Left lung (tissue), 14 donors: ENCODE data around the gene TEX50. TPM values are rescaled to one million over a fixed set of nuclear protein-coding genes. Genes with fewer than 3 reads are reported as not detected.
"Not testable (repeated sequence)": the region's sequence is repeated elsewhere in the genome, so short reads cannot be mapped to it uniquely, and the experiment has no call there.

ENCODE experiments used
- ATAC-seq: fragments of 200-7000 bp; cut with Tn5 transposase; one replicate; pipeline ENCODE4 v1.9.1; 2020; ENCODE audit warnings: moderate library complexity
- DNase-seq, 4 donors: peaks; one replicate each; pipeline ENCODE4 v3.0.0-alpha.2; 2013 to 2020
- H3K27ac ChIP-seq, 2 donors: fragments of 200-600 bp; sonication (generic) in 1 of 2; one replicate each; pipeline versions ENCODE4 v1.5.0 to v1.8.0; 2020 to 2021
- H3K27me3 ChIP-seq, 2 donors: fragments of 200-600 bp; sonication (generic) in 1 of 2; one replicate each; pipeline versions ENCODE4 v1.5.0 to v1.8.0; 2020 to 2021
- H3K36me3 ChIP-seq, 2 donors: fragments of 200-600 bp; sonication (generic) in 1 of 2; one replicate each; pipeline versions ENCODE4 v1.5.0 to v1.8.0; 2020 to 2021
- H3K4me1 ChIP-seq, 2 donors: fragments of 200-600 bp; one replicate each; pipeline ENCODE4 v1.8.0; 2021
- H3K4me3 ChIP-seq, 2 donors: fragments of 200-600 bp; sonication (generic) in 1 of 2; one replicate each; pipeline versions ENCODE4 v1.5.0 to v1.8.0; 2020 to 2021; ENCODE audit warnings: mild to moderate bottlenecking in 1 of 2
- H3K9me3 ChIP-seq, 2 donors: fragments of 200-600 bp; sonication (generic) in 1 of 2; one replicate each; pipeline versions ENCODE4 v1.5.0 to v1.8.0; 2020 to 2021
- intact Hi-C, 2 donors: fragments of 100-400 bp; cut with DNase I; formaldehyde crosslinking; loops; one replicate each; pipeline versions ENCODE4 v1.11.2 to v1.14.2; 2022
- long read RNA-seq, 12 donors: library from polyadenylated mRNA in 2 of 12; unstranded in 2 of 12; transcript quantifications; one replicate each; pipeline ENCODE4 v2.0.0 and lab custom pipeline, GENCODE V29; 2019 to 2026
- polyA plus RNA-seq, 6 donors: library from polyadenylated mRNA; unstranded; fragments of 120-200 nt; gene quantifications; one replicate each; pipeline ENCODE4 v1.2.1, GENCODE V29; 2013; ENCODE audit not compliant: insufficient read length in 6 of 6
- total RNA-seq, 2 donors: library from RNA; stranded (reverse); fragmentation: NEBNext Ultra II Directional; extraction: Animal tissue kit (Norgen Biotek cat#: 25700); gene quantifications; one replicate each; pipeline ENCODE4 v1.2.1, GENCODE V29; 2021
- TF ChIP-seq, protein P1 (sequence below), 2 donors: fragments of 200-600 bp; sonication (generic) in 1 of 2; IDR thresholded peaks; one replicate each; pipeline versions ENCODE4 v1.5.0 to v1.8.0; 2021; ENCODE audit warnings: antibody characterized with exemption in 2 of 2
- donor health status: DM: no; HTN: yes; CAD: no.
- donor health status: DM: no; HTN: no; CAD: no.

The TEX50 gene, protein sequence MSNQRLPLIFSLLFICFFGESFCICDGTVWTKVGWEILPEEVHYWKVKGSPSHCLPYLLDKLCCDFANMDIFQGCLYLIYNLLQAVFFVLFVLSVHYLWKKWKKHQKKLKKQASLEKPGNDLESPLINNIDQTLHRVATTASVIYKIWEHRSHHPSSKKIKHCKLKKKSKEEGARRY
- total RNA-seq, result not detected
- polyA plus RNA-seq, result not detected
- long read RNA-seq, donor 1, result 0 reads
- long read RNA-seq, donor 2, result 0 reads
- long read RNA-seq, donor 3, result 0 reads
- long read RNA-seq, donor 4, result 0 reads
- long read RNA-seq, donor 5, result 0 reads
- long read RNA-seq, donor 6, result 0 reads
- long read RNA-seq, donor 7, result 0 reads
- long read RNA-seq, donor 8, result 0 reads
- long read RNA-seq, donor 9, result 0 reads
- long read RNA-seq, donor 10, result 0 reads
- long read RNA-seq, donor 11, result 0 reads
- long read RNA-seq, donor 12, result 0 reads

DNA sequence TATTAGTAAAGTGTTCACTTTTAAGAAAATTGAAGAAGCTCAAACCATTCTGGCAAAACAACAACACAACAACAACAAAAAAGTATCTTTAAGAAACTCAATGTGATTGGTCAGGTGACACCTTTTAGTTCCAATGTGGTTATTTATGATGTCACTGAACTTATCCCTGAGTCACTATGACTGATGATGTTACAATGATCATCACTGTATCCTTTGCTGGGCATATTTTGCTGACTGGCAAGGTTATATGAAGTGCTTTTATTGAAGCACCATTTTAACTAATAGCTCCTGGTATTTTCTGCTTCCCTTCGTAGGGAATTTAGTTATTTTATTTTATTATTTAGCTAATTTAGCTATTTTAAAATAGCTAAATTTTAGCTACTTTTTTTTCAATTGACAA lies at the start of gene TEX50:
TSS of gene TEX50 (plus strand) at position 223 of the 400 bp plus-strand sequence. CDS start 184 bp downstream, outside the sequence.
- TF ChIP-seq, protein P1, sequence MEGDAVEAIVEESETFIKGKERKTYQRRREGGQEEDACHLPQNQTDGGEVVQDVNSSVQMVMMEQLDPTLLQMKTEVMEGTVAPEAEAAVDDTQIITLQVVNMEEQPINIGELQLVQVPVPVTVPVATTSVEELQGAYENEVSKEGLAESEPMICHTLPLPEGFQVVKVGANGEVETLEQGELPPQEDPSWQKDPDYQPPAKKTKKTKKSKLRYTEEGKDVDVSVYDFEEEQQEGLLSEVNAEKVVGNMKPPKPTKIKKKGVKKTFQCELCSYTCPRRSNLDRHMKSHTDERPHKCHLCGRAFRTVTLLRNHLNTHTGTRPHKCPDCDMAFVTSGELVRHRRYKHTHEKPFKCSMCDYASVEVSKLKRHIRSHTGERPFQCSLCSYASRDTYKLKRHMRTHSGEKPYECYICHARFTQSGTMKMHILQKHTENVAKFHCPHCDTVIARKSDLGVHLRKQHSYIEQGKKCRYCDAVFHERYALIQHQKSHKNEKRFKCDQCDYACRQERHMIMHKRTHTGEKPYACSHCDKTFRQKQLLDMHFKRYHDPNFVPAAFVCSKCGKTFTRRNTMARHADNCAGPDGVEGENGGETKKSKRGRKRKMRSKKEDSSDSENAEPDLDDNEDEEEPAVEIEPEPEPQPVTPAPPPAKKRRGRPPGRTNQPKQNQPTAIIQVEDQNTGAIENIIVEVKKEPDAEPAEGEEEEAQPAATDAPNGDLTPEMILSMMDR (IDR thresholded peaks at IDR 0.05), result no peak
- ATAC-seq, result no peak
- no peak within 1 kb of the TSS for H3K27ac ChIP-seq

DNA sequence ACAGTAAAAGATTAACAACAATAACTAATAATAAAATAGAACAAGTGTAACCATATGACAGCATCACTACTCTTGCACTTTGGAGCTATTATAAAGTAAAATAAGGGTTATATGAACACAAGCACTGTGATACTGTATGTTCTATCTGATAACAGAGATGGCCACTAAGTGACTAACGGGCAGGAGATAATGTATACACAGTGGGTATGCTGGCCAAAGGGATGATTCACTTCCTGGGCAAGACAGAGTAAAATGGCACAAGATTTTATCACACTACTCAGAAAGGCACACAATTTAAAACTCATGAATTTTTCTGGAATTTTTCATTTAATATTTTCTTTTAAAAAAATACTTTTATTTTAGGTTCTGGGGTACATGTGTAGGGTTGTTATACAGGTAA lies 44.6 kb upstream of the TEX50 start:
- DNase-seq (no peak), ATAC-seq (no peak)
- intact Hi-C loops, result no loop called here
- Histone ChIP-seq H3K27me3 (no peaks in the 10 kb centered on the region), H3K36me3 (no peaks in the 10 kb centered on the region), H3K9me3 (peaks cover 0 to 2% of the 10 kb centered on the region in 2 donors), H3K4me1 (no peaks in the 10 kb centered on the region), H3K27ac (no peak overlapping the region), H3K4me3 (no peak overlapping the region)
- TF ChIP-seq, protein P1 (IDR thresholded peaks at IDR 0.05), result no peak

More for the DNA sequence above, at the start of gene TEX50:
- Histone ChIP-seq H3K9me3 (peaks cover 0 to 4% of the 10 kb centered on the region in 2 donors), H3K4me3 (no peak within 1 kb of the TSS), H3K36me3 (no peaks in the 10 kb centered on the region), H3K27me3 (no peaks in the 10 kb centered on the region), H3K4me1 (no peaks in the 10 kb centered on the region)
- intact Hi-C loops, result no loop called here
- no peak for DNase-seq

DNA sequence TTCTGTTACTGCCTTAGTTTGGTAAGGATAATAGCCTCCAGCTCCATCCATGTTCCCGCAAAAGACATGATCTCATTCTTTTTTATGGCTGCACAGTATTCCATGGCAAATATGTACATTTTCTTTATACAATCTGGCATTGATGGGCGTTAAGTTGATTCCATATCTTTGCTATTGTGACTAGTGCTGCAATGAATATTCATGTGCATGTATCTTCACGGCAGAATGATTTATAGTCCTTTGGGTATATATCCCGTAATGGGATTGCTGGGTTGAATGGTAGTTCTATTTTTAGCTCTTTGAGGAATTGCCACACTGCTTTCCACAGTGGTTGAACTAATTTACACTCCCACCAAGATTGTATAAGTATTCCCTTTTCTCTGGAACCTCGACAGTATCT lies 44.0 kb upstream of the TEX50 start:
- H3K4me3 ChIP-seq, H3K36me3 ChIP-seq, ATAC-seq, H3K27me3 ChIP-seq, H3K9me3 ChIP-seq, H3K4me1 ChIP-seq, DNase-seq, intact Hi-C loops, H3K27ac ChIP-seq: not testable (repeated sequence)

DNA sequence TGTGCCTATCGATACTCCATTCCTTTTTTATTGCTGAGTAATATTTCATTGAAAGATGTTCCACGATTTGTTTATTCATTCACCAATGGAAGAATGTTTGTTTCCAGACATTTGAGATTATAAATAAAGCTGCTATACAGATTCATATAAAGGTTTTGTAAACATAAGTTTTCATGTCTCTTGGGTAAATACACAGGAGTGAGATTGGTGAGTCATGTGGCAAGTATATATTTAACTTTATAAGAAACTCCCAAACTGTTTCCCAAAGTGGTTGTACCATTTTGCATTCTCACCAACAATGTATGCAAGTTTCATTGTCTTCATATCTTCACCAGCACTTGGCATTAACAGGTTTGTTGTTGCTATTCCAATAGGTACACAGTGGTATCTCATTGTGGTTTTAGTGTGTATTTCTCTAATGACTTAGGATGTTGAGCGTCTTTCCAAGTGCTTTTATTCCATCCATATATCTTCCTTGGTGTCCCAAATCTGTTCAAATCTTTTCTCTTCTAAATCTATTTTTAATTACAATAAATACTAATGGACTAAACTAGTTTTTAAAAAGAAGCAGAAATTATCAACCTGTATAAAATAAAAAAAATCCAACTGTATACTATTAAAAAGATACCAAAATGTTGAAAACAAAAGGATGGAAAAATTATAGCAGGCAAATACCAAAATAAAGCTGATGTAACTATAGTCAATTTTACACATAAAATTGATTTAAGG lies 38.9 kb upstream of the TEX50 start:
- Histone ChIP-seq H3K27ac (no peak overlapping the region), H3K9me3 (peaks cover 3 to 9% of the 10 kb centered on the region in 2 donors), H3K27me3 (no peaks in the 10 kb centered on the region), H3K4me1 (no peaks in the 10 kb centered on the region), H3K36me3 (no peaks in the 10 kb centered on the region), H3K4me3 (no peak overlapping the region)
- ATAC-seq (no peak), DNase-seq (no peak)
- TF ChIP-seq, protein P1 (IDR thresholded peaks at IDR 0.05), result no peak
- intact Hi-C loops, result no loop called here

DNA sequence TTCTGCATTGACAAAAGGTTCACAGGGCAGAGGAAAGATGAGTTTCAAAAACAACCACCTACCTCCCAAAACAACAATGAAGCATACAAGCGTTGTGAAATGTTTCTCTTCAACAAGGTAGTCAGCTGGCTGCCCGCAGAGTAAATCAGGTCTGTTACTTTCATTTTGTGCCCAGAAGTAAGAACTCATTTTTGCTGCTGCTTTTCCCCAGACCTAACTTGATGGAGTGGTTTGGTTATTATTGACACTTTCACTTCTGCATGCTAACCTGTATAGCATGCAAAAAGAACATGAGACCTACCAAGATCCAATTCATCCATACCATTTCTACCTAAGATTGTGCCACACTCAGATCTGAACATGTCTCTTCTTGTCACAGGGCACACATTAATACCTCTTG lies 33.5 kb upstream of the TEX50 start:
- TF ChIP-seq, protein P1 (IDR thresholded peaks at IDR 0.05), result no peak
- Histone ChIP-seq H3K4me3 (no peak overlapping the region), H3K9me3 (peaks cover under 1 to 3% of the 10 kb centered on the region in 2 donors), H3K4me1 (no peaks in the 10 kb centered on the region), H3K27ac (no peak overlapping the region), H3K36me3 (no peaks in the 10 kb centered on the region), H3K27me3 (no peaks in the 10 kb centered on the region)
- intact Hi-C loops, result no loop called here
- no peak for ATAC-seq
- DNase-seq, result no peak
